HUES64 (cell line): Measurements from ENCODE around the gene RPL32.

Experiments
- H3K27ac ChIP-seq: 2 replicates; pipeline ENCODE4 v1.7.0; 2013; ENCODE audit warnings: low read depth, low read length, inconsistent platforms
- H3K27me3 ChIP-seq: 2 replicates; pipeline ENCODE4 v1.6.1; 2013; ENCODE audit warnings: mild to moderate bottlenecking, low read length; ENCODE audit not compliant: insufficient read depth
- H3K36me3 ChIP-seq: 2 replicates; pipeline ENCODE4 v1.6.1; 2013; ENCODE audit warnings: mild to moderate bottlenecking, low read length; ENCODE audit not compliant: insufficient read depth
- H3K4me1 ChIP-seq: 2 replicates; pipeline ENCODE4 v1.6.1; 2013; ENCODE audit warnings: mild to moderate bottlenecking, low read length, moderate library complexity; ENCODE audit not compliant: insufficient read depth
- H3K4me3 ChIP-seq: 2 replicates; pipeline ENCODE4 v1.5.1; 2013; ENCODE audit warnings: mild to moderate bottlenecking, low read length, moderate library complexity
- H3K9ac ChIP-seq: 2 replicates; pipeline ENCODE4 v1.6.1; 2013; ENCODE audit warnings: mild to moderate bottlenecking, low read depth, low read length
- H3K9me3 ChIP-seq: 2 replicates; pipeline ENCODE4 v1.6.1; 2013; ENCODE audit warnings: low read depth, low read length; ENCODE audit not compliant: insufficient read depth
- WGBS: fragments of 150-250, 120-280 bp; methylation state at CpG from one replicate; pipeline ENCODE4 v1.1.7; 2013; ENCODE audit warnings: missing lambda C conversion rate; 5-methylcytosine and 5-hydroxymethylcytosine counted together

The RPL32 gene

GRCh38 chr3:12815078-12815477 lies 26.3 kb downstream of the RPL32 start:
- Histone ChIP-seq H3K36me3 (peaks cover 29% of the 10 kb centered on the region), H3K9ac (no peak overlapping the region), H3K4me3 (no peak overlapping the region), H3K9me3 (no peaks in the 10 kb centered on the region), H3K4me1 (peaks cover 7% of the 10 kb centered on the region), H3K27me3 (no peaks in the 10 kb centered on the region), H3K27ac (no peak overlapping the region)
- WGBS = 96% methylated on average over 24 of the region's 24 CpGs

- Histone ChIP-seq H3K4me1 (peaks cover 7% of the 10 kb centered on the region), H3K4me3 (no peak overlapping the region), H3K9me3 (no peaks in the 10 kb centered on the region), H3K27me3 (no peaks in the 10 kb centered on the region), H3K36me3 (peaks cover 29% of the 10 kb centered on the region), H3K9ac (no peak overlapping the region), H3K27ac (no peak overlapping the region)
- 93% methylated on average over 6 of the region's 6 CpGs for WGBS
These were observed 27.4 kb downstream of the RPL32 start for GRCh38 chr3:12813967-12814366.

GRCh38 chr3:12812812-12813211 lies 28.6 kb downstream of the RPL32 start:
- H3K27me3 ChIP-seq = no peaks in the 10 kb centered on the region
- no peaks in the 10 kb centered on the region for H3K9me3 ChIP-seq
- no peak overlapping the region for H3K4me3 ChIP-seq
- H3K9ac ChIP-seq = no peak overlapping the region
- H3K36me3 ChIP-seq = peaks cover 24% of the 10 kb centered on the region
- H3K27ac ChIP-seq = no peak overlapping the region
- H3K4me1 ChIP-seq = peaks cover 7% of the 10 kb centered on the region
- WGBS = 85% methylated on average over 3 of the region's 3 CpGs

- Histone ChIP-seq H3K4me1 (peaks cover 7% of the 10 kb centered on the region), H3K9ac (no peak overlapping the region), H3K9me3 (no peaks in the 10 kb centered on the region), H3K27ac (no peak overlapping the region), H3K36me3 (peaks cover 11% of the 10 kb centered on the region), H3K27me3 (no peaks in the 10 kb centered on the region), H3K4me3 (peak overlapping the region; percentile 46)
- 85% methylated on average over 5 of the region's 5 CpGs for WGBS
These were observed 30.4 kb downstream of the RPL32 start for GRCh38 chr3:12810961-12811360.

GRCh38 chr3:12810013-12810780 lies 31.2 kb downstream of the RPL32 start:
- WGBS = 2% methylated on average over 50 of the region's 50 CpGs
- Histone ChIP-seq H3K4me1 (peaks cover 7% of the 10 kb centered on the region), H3K27ac (peak overlapping the region; percentile 39; the same call in 1 of the 2 replicates), H3K36me3 (peaks cover 7% of the 10 kb centered on the region; the same call in 1 of the 2 replicates), H3K9me3 (no peaks in the 10 kb centered on the region), H3K27me3 (no peaks in the 10 kb centered on the region), H3K9ac (peak overlapping the region; percentile 43), H3K4me3 (peak overlapping the region; percentile 59)

- peak overlapping the region; percentile 43 for H3K9ac ChIP-seq
- H3K27ac ChIP-seq = peak overlapping the region; percentile 39; the same call in 1 of the 2 replicates
- 89% methylated on average over 5 of the region's 5 CpGs for WGBS
- peak overlapping the region; percentile 59 for H3K4me3 ChIP-seq
- H3K9me3 ChIP-seq = no peaks in the 10 kb centered on the region
- H3K27me3 ChIP-seq = no peaks in the 10 kb centered on the region
- H3K4me1 ChIP-seq = peaks cover 7% of the 10 kb centered on the region
- H3K36me3 ChIP-seq = peaks cover 12% of the 10 kb centered on the region; the same call in 1 of the 2 replicates
These were observed 31.9 kb downstream of the RPL32 start for GRCh38 chr3:12809435-12809834.

- Histone ChIP-seq H3K9me3 (no peaks in the 10 kb centered on the region), H3K27ac (no peak overlapping the region), H3K27me3 (no peaks in the 10 kb centered on the region), H3K9ac (no peak overlapping the region), H3K4me3 (no peak overlapping the region), H3K36me3 (peaks cover 13% of the 10 kb centered on the region; the same call in 1 of the 2 replicates), H3K4me1 (peaks cover 7% of the 10 kb centered on the region)
- 85% methylated on average over 3 of the region's 3 CpGs for WGBS
These were observed 32.4 kb downstream of the RPL32 start for GRCh38 chr3:12809001-12809400.

GRCh38 chr3:12808587-12808986 lies 32.8 kb downstream of the RPL32 start:
- 78% methylated on average over 2 of the region's 2 CpGs for WGBS
- H3K4me3 ChIP-seq = no peak overlapping the region
- H3K4me1 ChIP-seq = peaks cover 7% of the 10 kb centered on the region
- no peak overlapping the region for H3K27ac ChIP-seq
- no peak overlapping the region for H3K9ac ChIP-seq
- H3K9me3 ChIP-seq = no peaks in the 10 kb centered on the region
- H3K27me3 ChIP-seq = no peaks in the 10 kb centered on the region
- H3K36me3 ChIP-seq = peaks cover 16% of the 10 kb centered on the region; the same call in 1 of the 2 replicates

GRCh38 chr3:12807601-12808359 lies 33.6 kb downstream of the RPL32 start:
- 85% methylated on average over 7 of the region's 7 CpGs for WGBS
- H3K27ac ChIP-seq = no peak overlapping the region
- H3K4me1 ChIP-seq = peaks cover 7% of the 10 kb centered on the region
- H3K4me3 ChIP-seq = no peak overlapping the region
- no peak overlapping the region for H3K9ac ChIP-seq
- H3K9me3 ChIP-seq = no peaks in the 10 kb centered on the region
- peaks cover 16% of the 10 kb centered on the region; the same call in 1 of the 2 replicates for H3K36me3 ChIP-seq
- H3K27me3 ChIP-seq = no peaks in the 10 kb centered on the region

- peaks cover 16% of the 10 kb centered on the region; the same call in 1 of the 2 replicates for H3K36me3 ChIP-seq
- no peak overlapping the region for H3K27ac ChIP-seq
- H3K4me3 ChIP-seq = no peak overlapping the region
- no peaks in the 10 kb centered on the region for H3K9me3 ChIP-seq
- H3K4me1 ChIP-seq = peaks cover 7% of the 10 kb centered on the region
- WGBS = 93% methylated on average over 9 of the region's 9 CpGs
- H3K9ac ChIP-seq = no peak overlapping the region
- H3K27me3 ChIP-seq = no peaks in the 10 kb centered on the region
These were observed 34.3 kb downstream of the RPL32 start for GRCh38 chr3:12807066-12807465.

- WGBS = 95% methylated on average over 12 of the region's 12 CpGs
- H3K27me3 ChIP-seq = no peaks in the 10 kb centered on the region
- H3K9me3 ChIP-seq = no peaks in the 10 kb centered on the region
- peaks cover 16% of the 10 kb centered on the region; the same call in 1 of the 2 replicates for H3K36me3 ChIP-seq
- no peak overlapping the region for H3K27ac ChIP-seq
- H3K4me3 ChIP-seq = no peak overlapping the region
- H3K9ac ChIP-seq = no peak overlapping the region
- H3K4me1 ChIP-seq = no peaks in the 10 kb centered on the region
These were observed 38.0 kb downstream of the RPL32 start for GRCh38 chr3:12803371-12803770.
